Kidney epithelial cell (primary cell): ENCODE results near the gene THSD4. TPM values are rescaled to one million over a fixed set of nuclear protein-coding genes. Genes with fewer than 3 reads are reported as not detected.
"Not testable (repeated sequence)": the region's sequence is repeated elsewhere in the genome, so short reads cannot be mapped to it uniquely, and the experiment has no call there.

Experiments
- DNase-seq: peaks from one replicate; pipeline ENCODE4 v3.0.0-alpha.2; 2010; ENCODE audit warnings: low read depth
- H3K27me3 ChIP-seq: 2 replicates; pipeline ENCODE4 v1.6.0; 2011; ENCODE audit warnings: low read length; ENCODE audit not compliant: control insufficient read depth, insufficient read depth
- H3K36me3 ChIP-seq: 2 replicates; pipeline ENCODE4 v1.5.1; 2011; ENCODE audit warnings: low read length; ENCODE audit not compliant: control insufficient read depth, insufficient read depth
- H3K4me3 ChIP-seq: 2 replicates; pipeline ENCODE4 v1.5.1; 2011; ENCODE audit warnings: low read depth, mild to moderate bottlenecking, control low read depth, low read length
- CTCF ChIP-seq: IDR thresholded peaks from 2 replicates; pipeline ENCODE4 v1.5.1; 2011; ENCODE audit warnings: mild to moderate bottlenecking, moderate library complexity, low read length, control low read depth, inconsistent platforms; ENCODE audit not compliant: insufficient read depth, poor library complexity, severe bottlenecking
- total RNA-seq: library from RNA; depleted of rRNA; stranded (reverse); fragments of >200 nt; gene quantifications from 2 replicates; pipeline ENCODE4 v1.2.3, GENCODE V29; 2015

The THSD4 gene
- total RNA-seq, 1 donor from 2014 or later, result 17.7 TPM

GRCh38 chr15:71125831-71126450 lies 10.7 kb downstream of the THSD4 start:
- Histone ChIP-seq H3K4me3 (no peak overlapping the region), H3K27me3 (no peaks in the 10 kb centered on the region), H3K36me3 (no peaks in the 10 kb centered on the region)
- DNase-seq, result no peak
- peak; percentile 31 for TF ChIP-seq CTCF

GRCh38 chr15:71127083-71127482 lies 11.8 kb downstream of the THSD4 start:
- TF ChIP-seq CTCF, result no peak
- Histone ChIP-seq H3K27me3 (no peaks in the 10 kb centered on the region), H3K4me3 (no peak overlapping the region), H3K36me3 (no peaks in the 10 kb centered on the region)
- DNase-seq, result no peak

- not testable (repeated sequence) for DNase-seq, H3K36me3 ChIP-seq, H3K27me3 ChIP-seq, H3K4me3 ChIP-seq
Observed at GRCh38 chr15:71128159-71128558, 12.9 kb downstream of the THSD4 start.

- Histone ChIP-seq H3K27me3 (no peaks in the 10 kb centered on the region), H3K4me3 (no peak overlapping the region), H3K36me3 (no peaks in the 10 kb centered on the region)
- no peak for TF ChIP-seq CTCF
- no peak for DNase-seq
Observed at GRCh38 chr15:71128939-71129562, 13.8 kb downstream of the THSD4 start.

GRCh38 chr15:71129669-71130068 lies 14.4 kb downstream of the THSD4 start:
- Histone ChIP-seq H3K27me3 (no peaks in the 10 kb centered on the region), H3K36me3 (no peaks in the 10 kb centered on the region), H3K4me3 (no peak overlapping the region)
- no peak for TF ChIP-seq CTCF
- no peak for DNase-seq

- DNase-seq, result no peak
- Histone ChIP-seq H3K36me3 (no peaks in the 10 kb centered on the region), H3K4me3 (no peak overlapping the region), H3K27me3 (no peaks in the 10 kb centered on the region)
- TF ChIP-seq CTCF, result no peak
Observed at GRCh38 chr15:71131601-71132362, 16.5 kb downstream of the THSD4 start.
